GM06990 (cell line): ENCODE measurements around the gene KCNK5.

Experiments
- DNase-seq: peaks from one replicate; pipeline ENCODE4 v3.0.0-alpha.2; 2011; ENCODE audit not compliant: insufficient read length; ENCODE audit errors: extremely low read depth
- H3K27me3 ChIP-seq: replicated peaks from 2 replicates; pipeline ENCODE4 v1.6.0; 2011; ENCODE audit warnings: low read length; ENCODE audit not compliant: control insufficient read depth, insufficient read depth
- H3K36me3 ChIP-seq: 2 replicates; pipeline ENCODE4 v1.5.1; 2011; ENCODE audit warnings: low read length; ENCODE audit not compliant: control insufficient read depth, insufficient read depth
- H3K4me3 ChIP-seq: replicated peaks from 2 replicates; pipeline ENCODE4 v1.5.1; 2011; ENCODE audit warnings: low read depth, mild to moderate bottlenecking, control low read depth, low read length
- TF ChIP-seq, protein P1 (sequence below): IDR thresholded peaks from 2 replicates; pipeline ENCODE4 v1.5.1; 2011; ENCODE audit warnings: low read length, control low read depth, mild to moderate bottlenecking, inconsistent platforms; ENCODE audit not compliant: insufficient read depth, poor library complexity, severe bottlenecking

Gene KCNK5

DNA sequence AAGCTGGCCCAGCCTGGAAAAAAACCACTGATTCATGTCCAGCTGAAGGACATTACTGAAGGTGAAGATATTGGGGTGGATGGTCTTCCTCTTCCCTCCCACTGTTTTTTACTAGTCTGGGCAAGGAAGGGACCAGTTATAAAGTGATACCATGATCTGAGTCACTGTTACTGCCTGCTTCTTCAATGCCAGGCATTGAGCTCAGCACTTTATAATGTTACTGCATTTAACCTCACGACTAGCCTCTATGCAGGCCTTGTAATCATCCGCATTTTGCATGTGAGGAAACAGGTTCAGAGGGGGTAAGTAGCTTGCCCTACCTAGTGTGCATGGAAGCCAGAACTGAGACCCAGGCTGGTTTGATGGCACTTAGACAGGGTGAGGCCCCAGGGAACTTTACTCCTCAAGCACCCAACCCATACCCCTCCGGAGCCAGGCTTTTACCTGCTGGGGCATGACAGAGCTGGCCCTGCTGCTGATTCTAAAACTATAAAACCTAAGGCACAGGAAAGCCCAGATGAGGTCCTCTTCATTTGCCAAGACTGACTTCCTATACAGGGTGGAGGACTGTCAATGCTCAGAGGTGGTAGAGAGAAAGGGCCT is 11.0 kb upstream of the KCNK5 start:
- TF ChIP-seq, protein P1, sequence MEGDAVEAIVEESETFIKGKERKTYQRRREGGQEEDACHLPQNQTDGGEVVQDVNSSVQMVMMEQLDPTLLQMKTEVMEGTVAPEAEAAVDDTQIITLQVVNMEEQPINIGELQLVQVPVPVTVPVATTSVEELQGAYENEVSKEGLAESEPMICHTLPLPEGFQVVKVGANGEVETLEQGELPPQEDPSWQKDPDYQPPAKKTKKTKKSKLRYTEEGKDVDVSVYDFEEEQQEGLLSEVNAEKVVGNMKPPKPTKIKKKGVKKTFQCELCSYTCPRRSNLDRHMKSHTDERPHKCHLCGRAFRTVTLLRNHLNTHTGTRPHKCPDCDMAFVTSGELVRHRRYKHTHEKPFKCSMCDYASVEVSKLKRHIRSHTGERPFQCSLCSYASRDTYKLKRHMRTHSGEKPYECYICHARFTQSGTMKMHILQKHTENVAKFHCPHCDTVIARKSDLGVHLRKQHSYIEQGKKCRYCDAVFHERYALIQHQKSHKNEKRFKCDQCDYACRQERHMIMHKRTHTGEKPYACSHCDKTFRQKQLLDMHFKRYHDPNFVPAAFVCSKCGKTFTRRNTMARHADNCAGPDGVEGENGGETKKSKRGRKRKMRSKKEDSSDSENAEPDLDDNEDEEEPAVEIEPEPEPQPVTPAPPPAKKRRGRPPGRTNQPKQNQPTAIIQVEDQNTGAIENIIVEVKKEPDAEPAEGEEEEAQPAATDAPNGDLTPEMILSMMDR: no peak
- no peaks in the 10 kb centered on the region; the same call in 1 of the 2 replicates for H3K27me3 ChIP-seq

DNA sequence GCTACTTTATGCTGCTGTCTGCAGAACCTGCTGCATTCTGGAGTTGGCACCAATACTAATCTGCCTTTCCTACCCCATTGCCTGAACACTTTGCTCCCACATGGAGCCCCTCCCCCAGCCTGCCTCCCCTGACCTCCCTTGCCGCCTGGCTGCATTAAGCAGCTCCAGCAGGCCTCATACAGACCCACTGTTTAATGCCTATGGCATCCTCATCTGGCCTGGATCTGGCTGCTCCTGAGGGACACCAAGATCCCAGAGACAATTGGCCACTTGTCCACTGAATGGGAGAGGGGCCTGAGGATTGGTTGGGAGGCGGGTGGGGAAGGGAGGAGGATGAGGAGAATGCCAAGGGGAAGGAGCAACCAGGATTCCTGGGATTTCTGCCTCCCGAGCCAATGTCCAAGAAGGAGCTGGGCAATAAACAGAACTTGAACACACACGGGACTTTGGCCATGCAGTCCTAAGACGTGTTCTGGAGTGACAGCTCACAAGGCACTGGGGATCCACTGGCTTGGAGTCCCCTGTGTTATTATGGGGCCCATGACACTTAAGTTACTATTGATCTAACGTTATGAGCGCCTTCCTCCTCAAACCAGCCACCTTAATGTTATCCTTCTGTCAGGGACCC is 10.4 kb upstream of the KCNK5 start:
- Histone ChIP-seq H3K27me3 (no peaks in the 10 kb centered on the region; the same call in 1 of the 2 replicates), H3K36me3 (no peaks in the 10 kb centered on the region), H3K4me3 (no peak overlapping the region)
- TF ChIP-seq, protein P1: no peak
- no peak for DNase-seq

More for the DNA sequence above, 11.0 kb upstream of the KCNK5 start:
- DNase-seq: no peak
- Histone ChIP-seq H3K36me3 (no peaks in the 10 kb centered on the region), H3K4me3 (no peak overlapping the region)

DNA sequence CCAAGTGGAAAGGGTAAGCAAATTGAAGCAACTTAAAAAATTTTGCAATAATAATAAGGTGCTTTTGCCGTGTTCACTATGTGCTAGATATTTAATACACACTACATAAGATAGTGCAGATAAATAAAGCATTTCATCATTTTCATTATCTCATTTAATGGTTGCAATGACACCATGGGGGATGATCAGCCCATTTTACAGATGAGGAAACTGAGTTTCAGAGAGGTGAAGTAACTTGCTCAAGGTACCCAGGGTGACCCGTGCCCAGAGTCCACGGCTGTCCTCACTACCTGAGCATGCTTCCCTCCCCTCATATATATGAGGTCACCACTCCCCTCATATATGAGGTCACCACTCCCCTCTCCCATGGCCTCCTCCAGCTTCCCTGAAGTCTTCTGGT is 7.5 kb upstream of the KCNK5 start:
- no peak overlapping the region for H3K4me3 ChIP-seq
- TF ChIP-seq, protein P1: no peak

DNA sequence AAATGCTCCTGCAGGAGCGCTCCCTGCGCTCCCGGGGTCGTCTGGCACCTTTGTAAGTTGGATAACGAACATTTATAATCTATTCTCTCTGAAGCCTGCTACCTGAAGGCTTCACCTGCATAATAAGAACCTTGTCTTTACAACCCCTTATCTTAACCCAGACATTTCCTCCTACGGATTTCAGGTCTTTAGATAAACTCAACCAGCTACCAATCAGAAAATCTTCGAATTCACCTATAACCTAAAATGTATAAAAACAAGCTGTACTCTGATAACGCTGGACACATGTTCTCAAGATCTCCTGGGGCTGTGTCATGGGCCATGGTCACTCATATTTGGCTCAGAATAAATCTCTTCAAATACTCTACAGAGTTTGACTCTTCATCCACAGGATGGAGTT is 4.1 kb upstream of the KCNK5 start:
- Histone ChIP-seq H3K36me3 (no peaks in the 10 kb centered on the region), H3K4me3 (no peak overlapping the region), H3K27me3 (no peaks in the 10 kb centered on the region)
- TF ChIP-seq, protein P1: no peak
- DNase-seq: no peak

More for the DNA sequence above, 7.5 kb upstream of the KCNK5 start:
- DNase-seq: no peak
- H3K36me3 ChIP-seq: no peaks in the 10 kb centered on the region
- no peaks in the 10 kb centered on the region for H3K27me3 ChIP-seq

DNA sequence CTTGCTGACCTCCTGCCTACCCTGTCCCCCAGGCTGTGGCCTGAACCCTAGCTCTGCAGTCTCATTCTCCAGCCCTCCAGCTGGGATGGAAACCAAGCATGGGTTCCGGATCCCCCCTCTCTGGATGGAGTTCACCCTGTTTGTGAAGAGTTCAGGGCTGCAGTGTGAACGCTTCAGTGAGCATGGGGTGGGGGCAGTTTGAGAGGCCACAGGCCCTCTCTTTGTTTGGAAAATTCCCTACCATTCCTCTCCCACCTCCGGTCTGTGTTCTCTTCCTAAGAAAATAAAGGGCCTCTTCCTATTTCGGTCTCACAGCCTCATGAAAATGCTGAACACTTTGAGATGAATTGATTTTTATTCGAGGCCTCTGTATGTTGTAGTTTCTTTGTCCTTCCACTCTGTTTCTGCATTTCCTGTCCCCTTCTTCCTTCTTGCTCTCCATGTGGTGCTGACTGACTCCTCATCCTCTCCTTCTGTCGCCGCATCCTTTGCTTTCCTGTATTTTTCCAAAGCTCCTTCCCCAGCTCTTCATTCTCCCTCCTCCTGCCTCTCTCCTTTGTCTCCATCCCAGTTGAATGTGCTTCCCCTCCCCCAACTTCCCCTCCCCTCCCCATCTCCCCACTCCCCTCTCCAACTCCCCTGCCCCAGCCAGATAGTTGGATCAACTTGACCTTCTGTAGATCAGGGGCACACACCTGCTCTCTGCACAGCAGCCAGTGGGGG is 2.4 kb upstream of the KCNK5 start:
- Histone ChIP-seq H3K36me3 (no peaks in the 10 kb centered on the region), H3K4me3 (no peak overlapping the region), H3K27me3 (no peaks in the 10 kb centered on the region)
- no peak for DNase-seq
- TF ChIP-seq, protein P1: no peak
